T-helper 22 cell (primary cell): ENCODE results near the gene NHLH1.

ENCODE experiments used
- DNase-seq: peaks from one replicate; pipeline ENCODE4 v3.0.0-alpha.2; 2020; ENCODE audit warnings: low read depth

Gene NHLH1

DNA sequence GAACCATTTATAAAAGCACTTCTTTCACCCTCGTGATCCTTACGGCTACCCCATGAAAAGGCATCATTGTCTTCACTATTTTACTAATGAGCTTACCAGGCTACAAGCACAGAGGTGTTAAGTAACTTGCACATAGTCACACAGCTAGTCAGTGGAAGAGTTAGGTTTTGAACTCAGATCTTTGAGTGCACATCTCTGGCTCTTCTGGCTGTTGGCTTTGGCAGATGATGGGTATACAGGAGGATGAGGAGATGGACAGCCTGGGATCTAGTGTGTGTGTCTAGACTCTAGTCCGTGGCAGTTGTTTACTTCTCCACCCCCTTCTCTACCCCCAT, 45.1 kb downstream of the NHLH1 start:
- DNase-seq = no peak

DNA sequence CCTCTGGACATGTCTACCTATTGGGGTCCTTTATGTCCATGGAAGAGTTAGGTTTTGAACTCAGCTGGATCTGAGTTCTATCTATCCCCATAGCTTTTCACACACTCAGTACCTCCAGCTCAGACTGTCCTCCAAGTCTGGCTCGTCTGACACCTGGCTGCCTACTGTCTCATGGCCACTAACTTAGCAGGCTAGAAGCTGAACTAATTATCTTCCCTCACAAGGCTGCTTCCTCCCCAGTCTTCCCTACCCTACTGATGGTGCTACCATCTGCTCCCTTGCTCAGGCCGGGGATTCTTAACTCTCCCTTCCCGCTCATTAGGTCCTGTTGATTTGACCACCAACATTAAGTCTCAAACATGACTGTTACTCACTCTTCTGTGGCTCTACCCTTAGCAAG, 46.8 kb downstream of the NHLH1 start:
- DNase-seq = no peak

DNA sequence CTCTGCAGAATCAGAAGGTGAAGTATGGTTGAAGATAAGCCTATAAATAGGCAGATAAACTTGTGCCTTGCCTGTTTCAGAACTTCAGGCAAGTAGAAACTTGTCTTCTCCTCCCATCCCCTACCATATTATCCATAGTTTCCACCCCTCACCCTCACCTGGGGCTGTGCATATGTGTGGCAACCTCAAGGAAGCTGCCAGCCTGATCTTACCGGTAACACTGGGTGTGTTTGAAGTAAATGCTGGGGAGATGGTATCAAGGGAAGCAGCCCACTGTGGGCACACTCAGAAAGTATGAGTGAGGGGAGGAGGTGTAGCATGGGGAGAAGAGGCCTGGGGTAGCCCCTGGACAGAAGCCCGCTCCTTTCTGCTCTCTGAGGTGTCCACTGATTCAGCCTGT, 48.0 kb downstream of the NHLH1 start:
- no peak for DNase-seq

DNA sequence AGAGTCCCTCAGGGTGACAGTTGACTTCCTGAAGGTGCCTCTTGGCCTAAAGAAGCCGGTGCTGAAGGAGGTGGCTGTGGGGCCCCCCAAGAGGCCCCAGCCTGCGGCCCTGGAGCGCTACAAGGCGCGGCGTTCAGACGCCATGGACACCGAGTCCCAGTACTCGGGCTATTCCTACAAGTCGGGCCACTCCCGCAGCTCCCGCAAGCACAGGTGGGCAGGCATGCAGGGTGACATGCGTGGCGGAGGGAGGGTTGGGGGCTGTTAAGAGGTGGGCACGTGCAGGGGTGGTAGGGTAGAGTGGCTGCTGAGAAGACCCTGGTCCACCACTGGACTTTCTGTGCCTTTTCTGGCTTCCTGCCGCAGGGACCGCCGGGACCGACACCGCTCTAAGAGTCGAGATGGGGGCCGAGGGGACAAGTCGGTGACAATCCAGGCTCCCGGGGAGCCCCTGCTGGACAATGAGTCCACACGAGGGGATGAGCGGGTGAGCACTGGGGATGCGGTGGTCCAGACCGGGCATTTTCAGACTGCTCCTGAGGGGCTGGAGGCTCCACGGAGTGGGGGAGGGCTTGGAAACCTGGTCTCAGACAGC, 48.9 kb downstream of the NHLH1 start:
- no peak for DNase-seq

DNA sequence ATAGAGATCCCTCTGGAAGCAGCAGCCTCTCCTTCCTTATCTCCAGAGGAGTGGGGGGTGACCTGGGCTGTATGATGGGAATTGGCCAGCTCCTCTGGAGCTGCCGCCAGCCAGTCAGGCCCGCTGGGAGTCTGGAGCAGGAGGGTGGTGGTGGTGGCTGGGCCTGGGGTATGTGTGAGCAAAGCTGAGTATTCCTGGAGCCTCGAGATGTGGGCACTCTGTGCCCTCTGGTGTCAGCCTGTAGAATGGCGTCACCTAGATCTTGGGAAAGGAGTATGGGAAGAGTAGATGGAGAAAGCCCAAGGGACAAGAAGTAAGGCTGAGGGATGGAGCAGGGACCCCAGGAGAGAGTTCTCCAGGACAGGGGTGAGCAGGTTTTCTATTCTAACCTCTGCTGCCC, 49.5 kb downstream of the NHLH1 start:
- no peak for DNase-seq

DNA sequence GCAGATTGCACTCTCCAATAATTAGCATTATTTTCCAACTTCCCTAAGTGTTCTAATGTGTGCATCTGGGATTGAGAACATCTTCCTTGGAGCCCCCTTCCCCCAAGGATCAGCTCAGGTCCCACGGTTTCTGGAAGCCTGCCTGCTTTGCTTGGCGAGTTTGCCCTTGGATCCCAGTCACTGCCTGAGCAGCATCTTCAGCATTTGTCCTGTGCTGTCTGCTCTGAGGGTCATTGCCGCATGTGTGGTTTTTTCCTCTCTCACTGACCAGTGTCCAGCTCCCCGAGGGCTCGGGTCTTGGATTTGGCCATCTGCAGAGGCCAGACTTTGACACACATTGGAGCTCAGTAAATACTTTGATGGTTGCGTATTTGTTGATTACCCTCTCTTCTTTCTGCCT, 51.6 kb downstream of the NHLH1 start:
- DNase-seq = no peak

DNA sequence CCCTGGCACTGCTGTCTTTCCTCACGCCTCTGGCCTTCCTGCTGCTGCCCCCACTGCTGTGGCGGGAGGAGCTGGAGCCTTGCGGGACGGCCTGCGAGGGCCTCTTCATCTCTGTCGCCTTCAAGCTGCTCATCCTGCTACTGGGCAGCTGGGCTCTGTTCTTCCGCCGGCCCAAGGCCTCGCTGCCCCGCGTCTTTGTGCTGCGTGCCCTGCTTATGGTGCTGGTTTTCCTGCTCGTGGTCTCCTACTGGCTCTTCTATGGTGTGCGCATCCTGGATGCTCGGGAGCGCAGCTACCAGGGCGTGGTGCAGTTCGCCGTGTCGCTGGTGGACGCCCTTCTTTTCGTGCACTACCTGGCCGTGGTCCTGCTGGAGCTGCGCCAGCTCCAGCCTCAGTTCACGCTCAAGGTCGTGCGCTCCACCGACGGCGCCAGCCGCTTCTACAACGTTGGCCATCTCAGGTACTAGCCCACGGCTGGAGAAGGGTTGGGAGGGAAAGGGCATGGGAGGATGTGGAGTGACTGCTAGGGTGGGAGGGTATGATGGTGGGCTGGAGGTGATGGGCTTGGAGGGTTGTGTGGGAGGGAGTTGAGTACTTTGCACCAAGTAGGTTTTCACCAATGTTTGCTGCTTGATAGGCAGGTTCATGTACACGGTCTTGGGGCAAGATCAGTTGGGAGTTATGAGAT, 52.4 kb downstream of the NHLH1 start:
- DNase-seq = no peak

DNA sequence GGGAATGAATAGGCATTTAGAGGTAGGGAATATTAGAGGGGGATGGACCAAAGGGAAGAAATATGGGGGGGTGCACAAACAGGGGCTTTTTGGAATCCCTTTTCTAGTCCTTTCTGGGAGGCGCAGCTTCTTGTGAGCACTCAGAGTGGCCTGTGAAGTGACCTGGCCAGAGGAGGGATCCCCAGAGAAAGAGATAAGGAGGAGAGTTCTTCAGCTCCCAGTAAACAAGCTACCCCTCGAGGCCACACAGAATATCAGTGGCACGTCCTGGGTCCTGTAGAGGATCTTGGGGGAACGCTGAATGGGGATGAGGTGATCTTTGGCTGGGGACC, 52.9 kb downstream of the NHLH1 start:
- DNase-seq = no peak

DNA sequence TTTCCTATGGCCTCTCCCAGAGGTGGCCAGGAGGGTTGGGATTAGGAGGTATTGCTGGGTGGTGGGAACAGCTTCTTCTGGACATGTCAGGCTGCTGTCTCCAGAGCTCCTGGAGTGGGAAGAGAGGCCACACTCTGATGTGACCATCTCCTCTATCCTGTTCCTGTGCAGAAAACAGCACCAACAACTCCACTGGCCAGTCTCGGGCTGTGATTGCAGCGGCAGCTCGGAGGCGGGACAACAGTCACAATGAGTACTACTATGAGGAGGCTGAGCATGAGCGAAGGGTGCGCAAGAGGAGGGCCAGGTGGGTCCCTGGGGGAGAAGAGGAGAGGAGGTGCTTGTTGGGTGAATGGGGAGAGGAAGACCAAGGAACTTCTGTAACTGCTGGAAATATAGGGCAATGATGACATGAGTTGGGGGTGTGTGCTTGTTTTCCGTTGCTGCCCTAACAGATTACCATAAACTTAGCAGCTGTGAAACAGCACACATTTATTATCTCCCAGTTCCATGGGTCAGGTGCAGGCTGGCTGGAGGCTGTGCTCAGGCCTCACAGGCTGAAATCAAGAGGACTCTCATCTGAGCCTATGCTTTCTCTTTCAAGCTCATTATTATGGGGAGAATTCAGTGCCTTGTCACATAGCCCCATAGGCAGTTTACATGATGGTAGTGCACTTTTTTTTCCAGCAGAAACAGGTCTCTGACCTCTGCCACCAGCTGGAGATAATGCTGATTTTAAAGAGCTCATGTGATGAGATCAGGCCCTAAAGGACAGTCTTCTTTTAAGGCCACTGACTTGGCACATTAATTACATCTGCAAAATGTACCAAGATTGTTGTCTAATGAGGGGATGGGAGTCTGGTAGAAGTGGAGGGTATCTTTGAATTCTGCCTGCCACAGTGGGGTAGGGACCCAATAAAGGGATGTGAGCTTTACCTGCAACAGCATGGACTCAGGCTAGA, 54.3 kb downstream of the NHLH1 start:
- DNase-seq = no peak

DNA sequence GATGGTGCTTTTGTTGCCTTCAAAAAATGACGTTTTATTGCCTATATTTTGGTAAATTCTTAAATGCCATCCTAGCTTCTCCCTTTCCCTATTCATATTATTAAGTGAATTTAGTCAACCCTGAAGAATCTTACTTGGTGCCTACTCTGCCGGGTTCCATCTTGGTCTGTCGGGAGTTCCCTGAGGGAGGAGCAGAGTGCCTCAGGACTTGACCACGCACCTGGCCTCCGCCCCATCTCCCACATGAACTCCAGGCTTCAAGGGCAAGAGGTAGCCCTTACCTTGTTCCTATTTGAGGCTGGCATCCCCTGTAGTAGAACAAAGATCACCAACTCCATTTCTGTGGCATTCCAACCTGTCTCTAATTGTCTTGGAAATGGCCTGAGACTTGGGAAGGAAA, 55.0 kb downstream of the NHLH1 start:
- DNase-seq = no peak
